HG02642 (cell line): Measurements from ENCODE around the gene ERC2.

ENCODE experiments used
- ATAC-seq: cut with Tn5 transposase; IDR thresholded peaks from one replicate; pipeline ENCODE4 v1.9.1; 2021; ENCODE audit warnings: mild to moderate bottlenecking; ENCODE audit not compliant: unreplicated experiment, poor library complexity

Gene ERC2

GRCh38 chr3:55537129-55537528 lies 931.1 kb downstream of the ERC2 start:
- ATAC-seq, result no peak

- ATAC-seq, result no peak
Observed at GRCh38 chr3:55534876-55535275, 933.4 kb downstream of the ERC2 start.

- no peak for ATAC-seq
Observed at GRCh38 chr3:55532806-55533205, 935.5 kb downstream of the ERC2 start.

GRCh38 chr3:55531321-55531720 lies 936.9 kb downstream of the ERC2 start:
- ATAC-seq, result no peak

- ATAC-seq, result no peak
Observed at GRCh38 chr3:55527361-55527760, 940.9 kb downstream of the ERC2 start.

GRCh38 chr3:55526332-55527030 lies 941.8 kb downstream of the ERC2 start:
- no peak for ATAC-seq

- ATAC-seq, result no peak
Observed at GRCh38 chr3:55525436-55525835, 942.8 kb downstream of the ERC2 start.

DNA sequence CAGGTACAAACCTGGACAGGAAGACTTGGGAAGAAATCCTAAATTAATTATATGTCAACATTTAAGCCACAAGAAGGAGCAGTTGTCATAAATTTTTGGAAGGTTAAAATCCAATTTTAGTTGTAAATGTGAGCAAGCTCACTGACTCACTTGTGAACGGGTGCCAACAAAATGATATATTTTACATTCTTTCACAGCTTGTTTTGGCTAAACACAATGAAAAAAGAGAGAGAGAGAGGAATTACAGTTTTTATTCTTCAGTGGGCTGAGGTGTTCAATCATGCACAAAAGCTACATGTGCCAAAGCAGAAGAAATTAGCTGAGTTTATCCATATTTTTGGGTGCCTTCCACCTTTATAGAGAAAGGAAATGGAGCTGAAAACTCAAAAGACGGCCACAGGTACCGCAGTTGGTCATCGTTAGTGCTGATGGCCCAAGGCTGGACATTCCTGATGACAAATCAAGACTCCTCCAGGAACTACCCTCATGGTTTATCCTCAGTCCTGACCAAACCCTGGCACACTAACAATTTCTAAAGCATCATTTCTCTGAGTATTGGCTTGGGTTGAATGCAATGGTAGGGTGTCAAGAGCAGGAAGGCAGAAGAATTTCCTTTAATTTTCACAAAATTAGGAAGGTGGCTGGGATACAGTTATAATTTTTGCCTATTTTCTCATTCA lies 943.6 kb downstream of the ERC2 start:
- no peak for ATAC-seq

DNA sequence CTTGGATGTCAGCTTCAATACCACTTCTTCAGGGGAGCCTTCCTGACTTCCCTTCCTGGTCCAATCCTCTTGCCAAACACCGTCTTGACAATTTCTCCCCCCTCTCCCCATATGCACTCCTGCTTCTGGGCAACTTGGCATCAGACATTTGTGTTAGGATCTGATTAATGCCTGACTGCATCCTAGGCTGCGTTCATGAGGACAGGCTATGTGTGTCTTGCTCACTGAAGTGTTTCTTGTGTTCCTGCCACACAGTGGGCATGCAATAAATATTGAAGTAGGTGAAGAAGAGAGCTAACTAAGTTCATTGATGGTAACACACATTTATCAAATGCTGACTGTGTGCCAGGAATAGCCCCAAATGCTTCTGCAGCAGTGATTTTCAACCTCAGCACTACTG lies 944.8 kb downstream of the ERC2 start:
- ATAC-seq, result no peak

DNA sequence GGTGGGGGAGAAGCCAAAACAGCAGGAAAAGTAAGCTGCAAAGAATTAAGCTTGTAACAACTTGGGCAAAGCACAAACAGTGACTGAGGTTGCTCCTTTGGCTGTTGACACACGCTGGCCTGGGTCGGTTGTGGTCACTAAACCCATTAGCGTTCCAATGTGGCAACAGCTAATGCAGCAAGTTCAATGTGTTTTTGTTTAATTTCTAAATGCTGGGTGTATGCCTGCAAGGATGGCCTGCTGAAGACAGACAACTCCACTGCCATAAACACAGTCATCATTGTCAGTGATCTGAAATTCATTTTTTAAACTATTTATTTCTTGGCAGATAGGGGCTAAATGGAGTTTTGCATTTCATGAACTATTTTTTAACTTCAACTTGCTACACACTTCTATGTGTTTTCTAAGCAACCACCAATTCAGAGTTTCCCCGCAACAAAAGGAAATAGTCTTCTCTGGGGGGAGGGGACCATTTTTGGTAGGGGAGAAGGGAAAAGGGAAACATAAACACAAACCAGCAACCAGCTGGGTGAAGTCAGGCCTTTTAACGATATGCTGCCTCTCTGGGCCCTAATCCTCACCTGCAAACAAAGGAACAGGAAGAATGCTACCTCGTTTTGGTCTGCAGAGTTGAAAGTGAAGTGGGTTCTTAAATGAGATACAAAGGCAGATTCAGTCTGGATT lies 946.4 kb downstream of the ERC2 start:
- no peak for ATAC-seq

GRCh38 chr3:55521064-55521737 lies 947.1 kb downstream of the ERC2 start:
- no peak for ATAC-seq

DNA sequence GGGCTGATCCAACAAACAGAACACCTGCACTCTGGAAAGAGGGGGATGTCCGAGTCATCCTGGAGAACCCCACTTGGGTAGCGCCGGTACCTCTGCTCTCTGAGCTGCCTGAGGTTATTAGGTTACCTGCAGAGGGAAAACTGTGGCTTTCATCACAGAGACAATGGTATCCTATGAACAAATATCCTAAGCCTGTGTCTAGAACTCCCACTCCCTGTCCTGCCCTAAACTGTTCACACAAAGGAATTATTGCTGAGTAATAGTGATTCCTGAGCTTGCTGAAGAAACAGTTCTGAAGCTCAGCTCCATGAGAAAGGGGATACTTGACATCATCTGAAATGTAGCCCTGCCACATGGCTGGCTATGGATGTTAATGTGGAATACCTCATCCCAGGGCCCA lies 949.2 kb downstream of the ERC2 start:
- no peak for ATAC-seq

- no peak for ATAC-seq
Observed at GRCh38 chr3:55518451-55518850, 949.8 kb downstream of the ERC2 start.

DNA sequence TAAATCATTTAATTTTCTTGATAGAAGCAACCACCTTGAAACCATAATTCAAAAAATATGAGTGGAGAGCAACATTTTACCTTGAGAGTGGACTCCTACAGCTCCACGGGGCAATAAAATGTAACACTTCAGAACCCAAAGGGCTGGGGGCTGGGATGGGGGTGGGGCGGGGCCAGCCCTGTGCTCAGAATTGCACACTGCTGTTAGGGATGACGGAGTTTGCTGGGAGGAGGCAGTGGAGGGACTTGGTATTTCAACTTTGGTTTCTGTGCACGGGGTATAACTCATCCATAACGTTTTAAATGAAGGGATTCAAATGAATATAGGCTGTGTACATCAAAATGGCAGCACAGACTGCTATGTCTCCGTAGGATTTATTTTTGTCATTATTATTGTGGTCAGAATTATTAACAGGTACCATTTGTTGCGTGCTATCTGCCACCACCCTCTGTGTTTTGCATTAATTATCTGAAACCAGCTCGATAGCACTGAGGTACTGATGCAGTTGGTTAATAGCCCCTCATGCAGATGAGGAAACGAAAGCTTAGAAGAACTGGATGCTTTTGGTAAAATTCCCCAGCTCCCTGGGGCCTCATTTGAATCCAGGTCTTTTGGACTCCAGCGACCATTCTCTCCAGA lies 951.8 kb downstream of the ERC2 start:
- ATAC-seq, result no peak

- ATAC-seq, result no peak
Observed at GRCh38 chr3:55515550-55516246, 952.6 kb downstream of the ERC2 start.

DNA sequence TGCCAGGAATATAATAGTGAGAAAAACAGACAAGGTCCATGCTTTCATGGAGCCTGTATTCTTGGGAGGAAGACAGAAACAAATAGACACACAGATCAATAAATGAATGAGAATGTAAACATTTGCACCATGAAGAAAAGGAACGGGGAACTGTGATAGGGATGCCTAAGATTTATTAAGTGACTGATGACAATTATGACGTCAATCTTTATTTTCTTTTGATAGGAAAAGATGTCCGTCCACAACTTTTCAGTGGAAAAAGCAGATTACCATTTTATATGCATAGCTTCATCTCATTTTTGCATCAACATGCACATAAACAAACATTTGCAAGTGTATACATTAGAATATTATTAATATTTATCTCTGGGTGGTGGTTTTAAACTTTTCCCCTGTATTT lies 953.3 kb downstream of the ERC2 start:
- ATAC-seq, result no peak

GRCh38 chr3:55512571-55513343 lies 955.5 kb downstream of the ERC2 start:
- ATAC-seq, result no peak

DNA sequence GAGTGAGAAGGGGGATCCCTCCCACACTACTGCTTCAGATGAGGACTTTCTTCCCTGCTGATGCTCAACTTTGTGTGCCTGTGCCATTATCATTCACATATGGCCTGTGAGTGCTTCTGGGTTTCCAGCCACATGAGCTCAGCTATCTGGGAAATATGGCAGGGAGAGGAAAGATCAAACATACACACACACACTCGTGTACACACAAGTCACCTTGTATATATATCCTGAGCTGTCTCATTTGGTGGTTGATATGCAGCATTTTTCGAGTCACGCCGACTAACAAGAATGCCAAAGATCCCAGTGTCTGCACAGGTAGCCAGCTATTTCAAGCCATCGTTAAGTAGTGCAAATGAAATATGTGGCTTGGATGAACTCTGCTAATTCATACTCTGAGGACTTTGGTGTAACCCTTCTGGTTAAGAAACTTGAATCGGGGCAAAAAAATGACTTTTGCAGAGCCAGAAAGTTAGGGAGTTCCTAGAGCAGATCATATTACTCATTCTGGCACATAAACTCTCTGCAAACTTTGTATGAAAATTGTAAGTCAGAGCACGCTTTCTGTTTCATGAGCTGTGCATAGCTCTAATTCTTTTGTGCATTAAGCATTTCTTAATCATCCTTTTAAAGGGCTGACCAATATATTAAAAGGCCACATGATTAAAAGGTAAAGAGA lies 956.2 kb downstream of the ERC2 start:
- ATAC-seq, result no peak

DNA sequence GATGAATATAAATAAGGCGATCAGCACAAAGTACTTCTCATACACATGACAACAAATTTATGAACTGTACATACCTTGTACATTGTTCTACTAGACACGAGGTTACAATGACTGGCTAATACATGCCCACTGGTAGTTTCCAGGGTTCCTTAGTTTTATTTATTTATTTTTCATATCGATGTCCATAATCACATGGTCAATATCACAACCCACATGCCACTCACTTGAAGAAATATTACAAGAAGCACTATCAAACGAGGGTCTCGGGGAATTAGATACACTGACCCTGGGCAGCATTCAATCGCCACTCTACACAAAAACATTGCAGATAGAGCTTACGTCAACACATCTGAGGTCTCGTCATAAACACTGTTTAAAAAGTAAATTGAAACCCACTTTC lies 959.9 kb downstream of the ERC2 start:
- ATAC-seq, result no peak
